GM12892 (cell line): ENCODE data around the gene KRT36.

Experiments
- POLR2A ChIP-seq: IDR thresholded peaks from 2 replicates; pipeline ENCODE4 v1.6.1; 2011; ENCODE audit warnings: low read depth, low read length, control low read depth
- TAF1 ChIP-seq: IDR thresholded peaks from 2 replicates; pipeline ENCODE4 v1.6.1; 2011; ENCODE audit warnings: low read depth, mild to moderate bottlenecking, control low read depth, low read length, borderline replicate concordance

DNA sequence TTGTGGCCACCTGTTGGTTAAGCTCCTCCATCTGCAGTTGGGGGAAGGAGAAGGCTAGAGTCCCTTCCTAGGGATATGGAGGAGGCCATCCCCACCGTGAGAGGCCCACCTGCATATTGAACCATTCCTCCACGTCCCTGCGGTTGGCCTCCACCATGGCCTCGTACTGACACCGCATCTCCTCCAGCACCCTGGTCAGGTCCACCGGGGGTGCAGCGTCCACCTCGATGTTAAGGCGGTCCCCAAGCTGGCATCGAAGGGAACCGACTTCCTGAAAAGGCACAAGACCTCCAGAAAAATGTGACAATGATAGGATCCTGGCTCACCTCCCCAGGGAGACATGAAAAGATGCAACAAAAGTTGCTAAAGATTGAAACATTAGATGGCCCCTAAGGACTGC, 25.5 kb downstream of the KRT36 start:
- TF ChIP-seq POLR2A: no peak
- no peak for TF ChIP-seq TAF1
